Nephron progenitor cell (in vitro differentiated cells): ENCODE data around the gene MYO18B.

ENCODE experiments used
- DNase-seq: peaks from one replicate; pipeline ENCODE4 v3.0.0; 2021
- H3K27ac Mint-ChIP-seq: 2 replicates; pipeline ENCODE4 v1.8.0; 2021; ENCODE audit warnings: mild to moderate bottlenecking, moderate library complexity, mixed read lengths
- H3K27me3 Mint-ChIP-seq: 2 replicates; pipeline ENCODE4 v1.8.0; 2021; ENCODE audit warnings: mild to moderate bottlenecking, low read depth, mixed read lengths; ENCODE audit not compliant: poor library complexity
- H3K36me3 Mint-ChIP-seq: 2 replicates; pipeline ENCODE4 v1.8.0; 2021; ENCODE audit warnings: low read depth, mixed read lengths
- H3K4me1 Mint-ChIP-seq: 2 replicates; pipeline ENCODE4 v1.8.0; 2021; ENCODE audit warnings: mixed read lengths
- H3K4me3 Mint-ChIP-seq: 2 replicates; pipeline ENCODE4 v1.8.0; 2021; ENCODE audit warnings: mild to moderate bottlenecking, moderate library complexity, mixed read lengths
- H3K9me3 Mint-ChIP-seq: 2 replicates; pipeline ENCODE4 v1.8.0; 2021; ENCODE audit warnings: mild to moderate bottlenecking, moderate library complexity, mixed read lengths
- CTCF ChIP-seq: fragments of 200-600 bp; sonication (generic); IDR thresholded peaks from 2 replicates; pipeline ENCODE4 v1.5.0; 2021; ENCODE audit warnings: antibody characterized with exemption

MYO18B gene

GRCh38 chr22:25749420-25750169 lies 7.6 kb downstream of the MYO18B start:
- no peaks in the 10 kb centered on the region for H3K4me1 Mint-ChIP-seq
- no peak for DNase-seq
- TF ChIP-seq CTCF: no peak
- no peak overlapping the region for H3K4me3 Mint-ChIP-seq
- no peaks in the 10 kb centered on the region for H3K36me3 Mint-ChIP-seq
- H3K27ac Mint-ChIP-seq: no peak overlapping the region
- peaks cover 8% of the 10 kb centered on the region for H3K9me3 Mint-ChIP-seq
- peaks cover 31% of the 10 kb centered on the region for H3K27me3 Mint-ChIP-seq

GRCh38 chr22:25750569-25751173 lies 8.7 kb downstream of the MYO18B start:
- TF ChIP-seq CTCF: no peak
- H3K4me3 Mint-ChIP-seq: no peak overlapping the region
- no peak for DNase-seq
- no peak overlapping the region for H3K27ac Mint-ChIP-seq
- no peaks in the 10 kb centered on the region for H3K36me3 Mint-ChIP-seq
- no peaks in the 10 kb centered on the region for H3K4me1 Mint-ChIP-seq
- H3K27me3 Mint-ChIP-seq: peaks cover 26% of the 10 kb centered on the region
- H3K9me3 Mint-ChIP-seq: peaks cover 8% of the 10 kb centered on the region

GRCh38 chr22:25751174-25751581 lies 9.2 kb downstream of the MYO18B start:
- Mint-ChIP-seq H3K4me3 (no peak overlapping the region), H3K27me3 (peaks cover 25% of the 10 kb centered on the region), H3K4me1 (no peaks in the 10 kb centered on the region), H3K9me3 (peaks cover 8% of the 10 kb centered on the region), H3K36me3 (no peaks in the 10 kb centered on the region), H3K27ac (no peak overlapping the region)
- no peak for TF ChIP-seq CTCF
- no peak for DNase-seq

- Mint-ChIP-seq H3K27me3 (peaks cover 25% of the 10 kb centered on the region), H3K27ac (no peak overlapping the region), H3K36me3 (no peaks in the 10 kb centered on the region), H3K9me3 (peaks cover 8% of the 10 kb centered on the region), H3K4me1 (no peaks in the 10 kb centered on the region), H3K4me3 (no peak overlapping the region)
- no peak for DNase-seq
- TF ChIP-seq CTCF: no peak
Measured at GRCh38 chr22:25752615-25753214, 10.7 kb downstream of the MYO18B start.

GRCh38 chr22:25753252-25753651 lies 11.3 kb downstream of the MYO18B start:
- Mint-ChIP-seq H3K4me3 (no peak overlapping the region), H3K4me1 (no peaks in the 10 kb centered on the region), H3K27ac (no peak overlapping the region), H3K9me3 (peaks cover 8% of the 10 kb centered on the region), H3K27me3 (peaks cover 20% of the 10 kb centered on the region), H3K36me3 (no peaks in the 10 kb centered on the region)
- TF ChIP-seq CTCF: no peak
- DNase-seq: no peak
